ENCODE measurements around the gene CHST1.

CHST1 gene

DNA sequence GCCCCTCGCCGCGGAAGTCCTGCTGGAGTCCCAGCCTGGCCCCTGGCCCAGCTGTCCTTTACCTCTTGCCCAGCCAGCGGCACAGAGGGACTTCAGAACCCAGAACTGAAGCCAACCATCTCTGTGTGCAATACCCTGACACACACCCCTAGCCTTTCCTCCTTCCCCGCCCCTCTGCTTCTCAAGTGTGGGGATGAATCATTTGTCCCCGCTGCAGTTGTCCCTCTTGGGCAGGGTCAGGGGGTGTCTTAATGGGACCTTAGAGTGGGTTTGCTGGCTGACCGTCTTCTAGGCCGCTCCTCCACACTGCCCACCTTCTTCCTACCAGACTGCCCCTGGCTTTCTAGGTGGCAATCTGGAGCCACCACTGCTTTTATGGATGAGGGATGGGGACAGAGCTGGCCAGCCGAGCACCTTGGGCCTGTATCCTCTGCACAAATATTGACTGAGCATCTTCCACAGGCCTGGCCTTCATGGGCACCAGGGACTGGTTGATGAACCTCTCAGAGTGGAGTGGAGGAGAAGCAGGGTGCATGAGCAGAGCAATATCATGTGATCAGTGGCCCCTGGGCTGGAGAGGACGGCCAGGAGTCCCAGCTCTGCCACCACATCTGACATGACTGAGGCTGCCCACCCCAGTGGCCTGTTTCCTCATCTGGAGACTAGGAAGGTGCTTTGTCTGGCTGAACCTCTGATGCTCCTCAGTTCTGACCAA is 668 bp upstream of the CHST1 start:
- Histone ChIP-seq H2AFZ (ENCODE audit: low read length) (no peak overlapping the region), H3K4me1 (ENCODE audit: insufficient read depth, low read length, severe bottlenecking) (no peaks in the 10 kb centered on the region), H3F3A (ENCODE audit: insufficient read depth, low read length) (no peaks in the 10 kb centered on the region), H3K36me3 (ENCODE audit: insufficient read depth, low read length) (no peaks in the 10 kb centered on the region), H3K9ac (ENCODE audit: low read length) (no peak overlapping the region), H3K27ac (ENCODE audit: low read depth, low read length, poor library complexity, severe bottlenecking) (no peak overlapping the region), H3K27me3 (ENCODE audit: insufficient read depth, low read length) (peaks cover 15% of the 10 kb centered on the region), H3K4me2 (ENCODE audit: low read length) (no peak overlapping the region), H3K9me2 (ENCODE audit: low read depth, low read length) (no peaks in the 10 kb centered on the region), H4K20me1 (ENCODE audit: insufficient read depth, low read length) (no peaks in the 10 kb centered on the region), H3K4me3 (ENCODE audit: low read depth, low read length, poor library complexity, severe bottlenecking) (no peak overlapping the region), H3K9me3 (ENCODE audit: low read length) (no peaks in the 10 kb centered on the region), H3K79me2 (ENCODE audit: insufficient read depth, low read length) (no peaks in the 10 kb centered on the region)
- TF ChIP-seq, protein P1, sequence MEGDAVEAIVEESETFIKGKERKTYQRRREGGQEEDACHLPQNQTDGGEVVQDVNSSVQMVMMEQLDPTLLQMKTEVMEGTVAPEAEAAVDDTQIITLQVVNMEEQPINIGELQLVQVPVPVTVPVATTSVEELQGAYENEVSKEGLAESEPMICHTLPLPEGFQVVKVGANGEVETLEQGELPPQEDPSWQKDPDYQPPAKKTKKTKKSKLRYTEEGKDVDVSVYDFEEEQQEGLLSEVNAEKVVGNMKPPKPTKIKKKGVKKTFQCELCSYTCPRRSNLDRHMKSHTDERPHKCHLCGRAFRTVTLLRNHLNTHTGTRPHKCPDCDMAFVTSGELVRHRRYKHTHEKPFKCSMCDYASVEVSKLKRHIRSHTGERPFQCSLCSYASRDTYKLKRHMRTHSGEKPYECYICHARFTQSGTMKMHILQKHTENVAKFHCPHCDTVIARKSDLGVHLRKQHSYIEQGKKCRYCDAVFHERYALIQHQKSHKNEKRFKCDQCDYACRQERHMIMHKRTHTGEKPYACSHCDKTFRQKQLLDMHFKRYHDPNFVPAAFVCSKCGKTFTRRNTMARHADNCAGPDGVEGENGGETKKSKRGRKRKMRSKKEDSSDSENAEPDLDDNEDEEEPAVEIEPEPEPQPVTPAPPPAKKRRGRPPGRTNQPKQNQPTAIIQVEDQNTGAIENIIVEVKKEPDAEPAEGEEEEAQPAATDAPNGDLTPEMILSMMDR (IDR thresholded peaks at IDR 0.05; ENCODE audit: low read length) = no peak
- no peak for TF ChIP-seq EZH2 (IDR thresholded peaks at IDR 0.05; ENCODE audit: borderline replicate concordance, low read length)

- no peaks in the 10 kb centered on the region for H3F3A ChIP-seq (ENCODE audit: insufficient read depth, low read length)
- H3K9me3 ChIP-seq (ENCODE audit: low read length) = no peaks in the 10 kb centered on the region
- H3K36me3 ChIP-seq (ENCODE audit: insufficient read depth, low read length) = no peaks in the 10 kb centered on the region
- H4K20me1 ChIP-seq (ENCODE audit: insufficient read depth, low read length) = no peaks in the 10 kb centered on the region
- no peaks in the 10 kb centered on the region for H3K79me2 ChIP-seq (ENCODE audit: insufficient read depth, low read length)
- no peak overlapping the region for H3K4me3 ChIP-seq (ENCODE audit: low read depth, low read length, poor library complexity, severe bottlenecking)
- no peak overlapping the region; the same call in 1 of the 2 replicates for H3K4me2 ChIP-seq (ENCODE audit: low read length)
- no peak overlapping the region for H3K27ac ChIP-seq (ENCODE audit: low read depth, low read length, poor library complexity, severe bottlenecking)
- H3K9ac ChIP-seq (ENCODE audit: low read length) = no peak overlapping the region
- peaks cover 15% of the 10 kb centered on the region for H3K27me3 ChIP-seq (ENCODE audit: insufficient read depth, low read length)
- TF ChIP-seq, protein P1 (IDR thresholded peaks at IDR 0.05; ENCODE audit: low read length) = no peak
- TF ChIP-seq EZH2 (IDR thresholded peaks at IDR 0.05; ENCODE audit: borderline replicate concordance, low read length) = no peak
- no peaks in the 10 kb centered on the region for H3K9me2 ChIP-seq (ENCODE audit: low read depth, low read length)
- no peak overlapping the region for H2AFZ ChIP-seq (ENCODE audit: low read length)
- H3K4me1 ChIP-seq (ENCODE audit: insufficient read depth, low read length, severe bottlenecking) = no peaks in the 10 kb centered on the region
Measured at GRCh38 chr11:45664376-45665205, 831 bp downstream of the CHST1 start.

- no peak overlapping the region for H3K9ac ChIP-seq (ENCODE audit: low read length)
- no peak overlapping the region for H3K27ac ChIP-seq (ENCODE audit: low read depth, low read length, poor library complexity, severe bottlenecking)
- H3K9me3 ChIP-seq (ENCODE audit: low read length) = no peaks in the 10 kb centered on the region
- no peak overlapping the region for H2AFZ ChIP-seq (ENCODE audit: low read length)
- H3F3A ChIP-seq (ENCODE audit: insufficient read depth, low read length) = no peaks in the 10 kb centered on the region
- H3K27me3 ChIP-seq (ENCODE audit: insufficient read depth, low read length) = peaks cover 15% of the 10 kb centered on the region
- H3K4me3 ChIP-seq (ENCODE audit: low read depth, low read length, poor library complexity, severe bottlenecking) = no peak overlapping the region
- TF ChIP-seq, protein P1 (IDR thresholded peaks at IDR 0.05; ENCODE audit: low read length) = no peak
- no peak for TF ChIP-seq EZH2 (IDR thresholded peaks at IDR 0.05; ENCODE audit: borderline replicate concordance, low read length)
- H3K79me2 ChIP-seq (ENCODE audit: insufficient read depth, low read length) = no peaks in the 10 kb centered on the region
- H3K4me2 ChIP-seq (ENCODE audit: low read length) = no peak overlapping the region
- no peaks in the 10 kb centered on the region for H4K20me1 ChIP-seq (ENCODE audit: insufficient read depth, low read length)
- H3K36me3 ChIP-seq (ENCODE audit: insufficient read depth, low read length) = no peaks in the 10 kb centered on the region
- no peaks in the 10 kb centered on the region for H3K4me1 ChIP-seq (ENCODE audit: insufficient read depth, low read length, severe bottlenecking)
- H3K9me2 ChIP-seq (ENCODE audit: low read depth, low read length) = no peaks in the 10 kb centered on the region
Measured at GRCh38 chr11:45663486-45664375, 1.7 kb downstream of the CHST1 start.

All from OCI-LY1 (cell line).